HepG2 (cell line): ENCODE measurements around the gene SUPT4H1. TPM values are rescaled to one million over a fixed set of nuclear protein-coding genes. Genes with fewer than 3 reads are reported as not detected.

Experiments used
- BCLAF1 ChIP-seq: fragments of 450-650 bp; IDR thresholded peaks from 2 replicates; pipeline ENCODE4 v1.6.1; 2017; ENCODE audit warnings: mild to moderate bottlenecking
- JUND ChIP-seq: sonication (generic); formaldehyde crosslinking; IDR thresholded peaks from 2 replicates; pipeline ENCODE4 v1.8.0; 2022; ENCODE audit warnings: mild to moderate bottlenecking, missing genetic modification reagents
- KMT2A ChIP-seq: sonication (generic); formaldehyde crosslinking; IDR thresholded peaks from 2 replicates; pipeline ENCODE4 v1.4.0; 2020; ENCODE audit warnings: missing genetic modification reagents
- SATB2 ChIP-seq: sonication (generic); formaldehyde crosslinking; IDR thresholded peaks from 2 replicates; pipeline ENCODE4 v1.5.0; 2020; ENCODE audit warnings: missing genetic modification reagents
- SRSF4 ChIP-seq: fragments of 200-400 bp; formaldehyde crosslinking; IDR thresholded peaks from one replicate; pipeline ENCODE4 v1.6.1; 2018; ENCODE audit warnings: mild to moderate bottlenecking, low read depth, low read length, moderate library complexity; ENCODE audit not compliant: poor library complexity, severe bottlenecking
- ZNF180 ChIP-seq: sonication (generic); formaldehyde crosslinking; IDR thresholded peaks from 2 replicates; pipeline ENCODE4 v1.4.0; 2020; ENCODE audit warnings: low read depth, missing genetic modification reagents, borderline replicate concordance
- ZNF317 ChIP-seq: sonication (generic); formaldehyde crosslinking; IDR thresholded peaks from 2 replicates; pipeline ENCODE4 v1.5.0; 2020; ENCODE audit warnings: mild to moderate bottlenecking, missing genetic modification reagents
- ZNF431 ChIP-seq: sonication (generic); formaldehyde crosslinking; IDR thresholded peaks from 2 replicates; pipeline ENCODE4 v1.9.0; 2022; ENCODE audit warnings: missing genetic modification reagents, low read depth, mild to moderate bottlenecking, borderline replicate concordance
- ZNF629 ChIP-seq: sonication (generic); formaldehyde crosslinking; conservative IDR thresholded peaks from 2 replicates; pipeline ENCODE4 v1.5.0; 2020; ENCODE audit warnings: missing genetic modification reagents
- ZNF644 ChIP-seq: IDR thresholded peaks from 2 replicates; pipeline ENCODE4 v1.6.1; 2016; ENCODE audit warnings: low read depth
- ZNF710 ChIP-seq: sonication (generic); formaldehyde crosslinking; IDR thresholded peaks from 2 replicates; pipeline ENCODE4 v1.5.0; 2020; ENCODE audit warnings: mild to moderate bottlenecking, missing genetic modification reagents, borderline replicate concordance
- ZNF883 ChIP-seq: sonication (generic); formaldehyde crosslinking; IDR thresholded peaks from 2 replicates; pipeline ENCODE4 v1.5.1; 2020; ENCODE audit warnings: mild to moderate bottlenecking, missing genetic modification reagents; ENCODE audit errors: not compliant biosample characterization
- polyA plus RNA-seq, 8 experiments: library from polyadenylated mRNA; depleted of rRNA in 3 of 8; stranded (reverse) in 7 of 8; unstranded in 1 of 8; fragments of >200 nt; fragmentation: Illumina TruSeq in 4 of 8; extraction: Trizol in 4 of 8; gene quantifications; 2 replicates each; pipeline versions ENCODE4 v1.2.1 to v1.2.3, GENCODE V29; 2011 to 2016; ENCODE audit warnings: low read depth in 4 of 8, missing spikeins in 1 of 8, mixed read lengths in 1 of 8; ENCODE audit not compliant: insufficient read depth in 1 of 8
- total RNA-seq, 5 experiments: library from RNA; depleted of rRNA; stranded (reverse); fragments of >200 nt; fragmentation: Illumina TruSeq; extraction: Trizol; gene quantifications; 2 replicates each; pipeline ENCODE4 v1.2.3, GENCODE V29; 2016; ENCODE audit warnings: low read depth in 1 of 5
- TF ChIP-seq, protein P1 (sequence below): sonication (generic); formaldehyde crosslinking; IDR thresholded peaks from 2 replicates; pipeline ENCODE4 v1.5.0; 2020; ENCODE audit warnings: mild to moderate bottlenecking, missing genetic modification reagents
- TF ChIP-seq, protein P2 (sequence below), 2 experiments: sonication (generic) in 1 of 2; formaldehyde crosslinking in 1 of 2; IDR thresholded peaks; 2 replicates each; pipeline versions ENCODE4 v1.5.1 to v1.6.1; 2011 to 2020; ENCODE audit warnings: borderline replicate concordance in 1 of 2, low read depth in 1 of 2, low read length in 1 of 2, mild to moderate bottlenecking in 1 of 2, missing genetic modification reagents in 1 of 2, moderate library complexity in 1 of 2
- TF ChIP-seq, protein P3 (sequence below): sonication (generic); formaldehyde crosslinking; IDR thresholded peaks from 2 replicates; pipeline ENCODE4 v1.5.1; 2020; ENCODE audit warnings: missing genetic modification reagents, mild to moderate bottlenecking, borderline replicate concordance

SUPT4H1 gene
- total and polyA plus RNA-seq, 2 of the 13 experiments (the other 11 are each of a cell fraction or from before 2014, with no cell fraction given), result 155 to 244 TPM

DNA sequence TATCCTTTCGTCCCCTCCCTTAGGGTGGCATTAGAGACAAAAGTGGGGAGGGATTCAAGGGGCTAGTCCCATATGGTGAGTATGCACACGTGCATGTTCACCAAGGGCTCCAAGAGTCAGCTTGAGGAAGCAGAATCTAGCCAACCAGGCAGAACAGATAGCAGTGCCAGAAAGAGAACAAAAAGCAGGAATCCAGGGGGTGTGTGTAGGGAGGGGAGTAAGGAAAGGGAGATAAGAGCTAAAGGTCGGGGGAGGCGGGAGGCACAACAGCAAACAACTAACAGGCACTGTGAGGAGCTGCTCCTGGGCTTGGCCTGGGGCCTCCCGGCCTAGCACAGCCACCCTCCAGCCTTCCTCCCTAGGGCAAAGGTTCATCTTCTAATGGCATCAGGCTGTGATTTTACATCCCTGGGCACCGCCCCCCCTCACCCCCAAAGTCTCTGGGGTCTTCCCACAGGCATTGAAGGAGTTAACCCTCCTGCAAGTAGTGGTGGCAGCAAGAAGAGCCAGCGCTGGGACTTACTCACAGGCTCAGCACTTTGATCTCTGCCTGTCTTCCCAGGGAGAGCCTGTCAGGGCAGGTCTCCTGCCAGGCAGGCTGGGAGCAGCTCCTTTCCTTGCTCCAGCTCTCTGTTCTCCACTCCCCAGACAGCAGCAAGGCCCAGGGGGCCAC is 12.4 kb upstream of the SUPT4H1 start (continued):
- TF ChIP-seq, protein P1, sequence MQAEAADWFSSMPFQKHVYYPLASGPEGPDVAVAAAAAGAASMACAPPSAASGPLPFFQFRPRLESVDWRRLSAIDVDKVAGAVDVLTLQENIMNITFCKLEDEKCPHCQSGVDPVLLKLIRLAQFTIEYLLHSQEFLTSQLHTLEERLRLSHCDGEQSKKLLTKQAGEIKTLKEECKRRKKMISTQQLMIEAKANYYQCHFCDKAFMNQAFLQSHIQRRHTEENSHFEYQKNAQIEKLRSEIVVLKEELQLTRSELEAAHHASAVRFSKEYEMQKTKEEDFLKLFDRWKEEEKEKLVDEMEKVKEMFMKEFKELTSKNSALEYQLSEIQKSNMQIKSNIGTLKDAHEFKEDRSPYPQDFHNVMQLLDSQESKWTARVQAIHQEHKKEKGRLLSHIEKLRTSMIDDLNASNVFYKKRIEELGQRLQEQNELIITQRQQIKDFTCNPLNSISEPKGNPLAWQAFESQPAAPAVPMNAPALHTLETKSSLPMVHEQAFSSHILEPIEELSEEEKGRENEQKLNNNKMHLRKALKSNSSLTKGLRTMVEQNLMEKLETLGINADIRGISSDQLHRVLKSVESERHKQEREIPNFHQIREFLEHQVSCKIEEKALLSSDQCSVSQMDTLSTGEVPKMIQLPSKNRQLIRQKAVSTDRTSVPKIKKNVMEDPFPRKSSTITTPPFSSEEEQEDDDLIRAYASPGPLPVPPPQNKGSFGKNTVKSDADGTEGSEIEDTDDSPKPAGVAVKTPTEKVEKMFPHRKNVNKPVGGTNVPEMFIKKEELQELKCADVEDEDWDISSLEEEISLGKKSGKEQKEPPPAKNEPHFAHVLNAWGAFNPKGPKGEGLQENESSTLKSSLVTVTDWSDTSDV, result 0 out of 2 replicates have a peak, but pooled peaks have one; percentile 23
- TF ChIP-seq SATB2 (no peak), ZNF883 (peak; percentile 57), ZNF644 (CRISPR knock-in tag) (no peak), ZNF431 (no peak), ZNF629 (CRISPR knock-in tag) (no peak; the same call in 1 of the 2 replicates), BCLAF1 (no peak), SRSF4 (no peak), ZNF317 (CRISPR knock-in tag) (peak; percentile 15; the same call in 1 of the 2 replicates), ZNF710 (CRISPR knock-in tag) (peak; percentile 94), JUND (peak; percentile 79), ZNF180 (CRISPR knock-in tag) (no peak), KMT2A (peak; percentile 51; the same call in 1 of the 2 replicates)
- TF ChIP-seq, protein P2, sequence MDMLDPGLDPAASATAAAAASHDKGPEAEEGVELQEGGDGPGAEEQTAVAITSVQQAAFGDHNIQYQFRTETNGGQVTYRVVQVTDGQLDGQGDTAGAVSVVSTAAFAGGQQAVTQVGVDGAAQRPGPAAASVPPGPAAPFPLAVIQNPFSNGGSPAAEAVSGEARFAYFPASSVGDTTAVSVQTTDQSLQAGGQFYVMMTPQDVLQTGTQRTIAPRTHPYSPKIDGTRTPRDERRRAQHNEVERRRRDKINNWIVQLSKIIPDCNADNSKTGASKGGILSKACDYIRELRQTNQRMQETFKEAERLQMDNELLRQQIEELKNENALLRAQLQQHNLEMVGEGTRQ (IDR thresholded peaks at IDR 0.05; ENCODE audit: low read depth, low read length), result no peak
- TF ChIP-seq, protein P2 (CRISPR knock-in tag; IDR thresholded peaks at IDR 0.05; ENCODE audit: borderline replicate concordance), result no peak
- TF ChIP-seq, protein P3, sequence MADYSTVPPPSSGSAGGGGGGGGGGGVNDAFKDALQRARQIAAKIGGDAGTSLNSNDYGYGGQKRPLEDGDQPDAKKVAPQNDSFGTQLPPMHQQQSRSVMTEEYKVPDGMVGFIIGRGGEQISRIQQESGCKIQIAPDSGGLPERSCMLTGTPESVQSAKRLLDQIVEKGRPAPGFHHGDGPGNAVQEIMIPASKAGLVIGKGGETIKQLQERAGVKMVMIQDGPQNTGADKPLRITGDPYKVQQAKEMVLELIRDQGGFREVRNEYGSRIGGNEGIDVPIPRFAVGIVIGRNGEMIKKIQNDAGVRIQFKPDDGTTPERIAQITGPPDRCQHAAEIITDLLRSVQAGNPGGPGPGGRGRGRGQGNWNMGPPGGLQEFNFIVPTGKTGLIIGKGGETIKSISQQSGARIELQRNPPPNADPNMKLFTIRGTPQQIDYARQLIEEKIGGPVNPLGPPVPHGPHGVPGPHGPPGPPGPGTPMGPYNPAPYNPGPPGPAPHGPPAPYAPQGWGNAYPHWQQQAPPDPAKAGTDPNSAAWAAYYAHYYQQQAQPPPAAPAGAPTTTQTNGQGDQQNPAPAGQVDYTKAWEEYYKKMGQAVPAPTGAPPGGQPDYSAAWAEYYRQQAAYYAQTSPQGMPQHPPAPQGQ (CRISPR knock-in tag), result no peak
